HepG2 (cell line): ENCODE data around the gene CTU2. TPM values are rescaled to one million over a fixed set of nuclear protein-coding genes. Genes with fewer than 3 reads are reported as not detected.
A peak's percentile ranks its signal among the peaks of the same experiment; 100 is the strongest.

ENCODE experiments used
- AKNA ChIP-seq: sonication (generic); formaldehyde crosslinking; IDR thresholded peaks from 2 replicates; pipeline ENCODE4 v1.4.0; 2020; ENCODE audit warnings: missing genetic modification reagents, borderline replicate concordance
- ATAD3A ChIP-seq: sonication (generic); formaldehyde crosslinking; IDR thresholded peaks from 2 replicates; pipeline ENCODE4 v1.4.0; 2020; ENCODE audit warnings: missing genetic modification reagents
- FOXM1 ChIP-seq: sonication (generic); formaldehyde crosslinking; IDR thresholded peaks from 2 replicates; pipeline ENCODE4 v1.5.0; 2020; ENCODE audit warnings: missing genetic modification reagents
- HNRNPL ChIP-seq: fragments of 200-400 bp; formaldehyde crosslinking; IDR thresholded peaks from 2 replicates; pipeline ENCODE4 v1.6.1; 2017; ENCODE audit warnings: mild to moderate bottlenecking, low read depth, low read length
- RARA ChIP-seq: IDR thresholded peaks from 2 replicates; pipeline ENCODE4 v1.6.1; 2016; ENCODE audit warnings: missing genetic modification reagents, missing compliant biosample characterization
- REXO4 ChIP-seq: sonication (generic); formaldehyde crosslinking; IDR thresholded peaks from 2 replicates; pipeline ENCODE4 v1.8.0; 2022; ENCODE audit warnings: missing genetic modification reagents, mild to moderate bottlenecking, borderline replicate concordance
- SP5 ChIP-seq: IDR thresholded peaks from 2 replicates; pipeline ENCODE4 v1.6.1; 2016; ENCODE audit warnings: low read depth, borderline replicate concordance
- TEF ChIP-seq: sonication (generic); formaldehyde crosslinking; IDR thresholded peaks from 2 replicates; pipeline ENCODE4 v1.5.0; 2020; ENCODE audit warnings: missing genetic modification reagents
- ZFP82 ChIP-seq: sonication (generic); formaldehyde crosslinking; IDR thresholded peaks from 2 replicates; pipeline ENCODE4 v1.5.1; 2020; ENCODE audit warnings: mild to moderate bottlenecking, missing genetic modification reagents, borderline replicate concordance
- ZNF256 ChIP-seq: sonication (generic); formaldehyde crosslinking; conservative IDR thresholded peaks from 2 replicates; pipeline ENCODE4 v1.4.0; 2020; ENCODE audit warnings: missing genetic modification reagents
- ZNF407 ChIP-seq: sonication (generic); formaldehyde crosslinking; IDR thresholded peaks from one replicate; pipeline ENCODE4 v1.5.1; 2020; ENCODE audit warnings: mild to moderate bottlenecking, missing genetic modification reagents; ENCODE audit errors: not compliant biosample characterization
- ZNF746 ChIP-seq: sonication (generic); formaldehyde crosslinking; IDR thresholded peaks from 2 replicates; pipeline ENCODE4 v1.8.0; 2022; ENCODE audit warnings: mild to moderate bottlenecking, missing genetic modification reagents
- polyA plus RNA-seq, 8 experiments: library from polyadenylated mRNA; depleted of rRNA in 3 of 8; stranded (reverse) in 7 of 8; unstranded in 1 of 8; fragments of >200 nt; fragmentation: Illumina TruSeq in 4 of 8; extraction: Trizol in 4 of 8; gene quantifications; 2 replicates each; pipeline versions ENCODE4 v1.2.1 to v1.2.3, GENCODE V29; 2011 to 2016; ENCODE audit warnings: low read depth in 4 of 8, missing spikeins in 1 of 8, mixed read lengths in 1 of 8; ENCODE audit not compliant: insufficient read depth in 1 of 8
- total RNA-seq, 5 experiments: library from RNA; depleted of rRNA; stranded (reverse); fragments of >200 nt; fragmentation: Illumina TruSeq; extraction: Trizol; gene quantifications; 2 replicates each; pipeline ENCODE4 v1.2.3, GENCODE V29; 2016; ENCODE audit warnings: low read depth in 1 of 5
- TF ChIP-seq, protein P1 (sequence below): sonication (generic); formaldehyde crosslinking; IDR thresholded peaks from 2 replicates; pipeline ENCODE4 v1.4.0; 2020; ENCODE audit warnings: missing genetic modification reagents

CTU2 gene
- total and polyA plus RNA-seq, 2 of the 13 experiments (the other 11 are each of a cell fraction or from before 2014, with no cell fraction given) = 13.3 to 21.9 TPM

DNA sequence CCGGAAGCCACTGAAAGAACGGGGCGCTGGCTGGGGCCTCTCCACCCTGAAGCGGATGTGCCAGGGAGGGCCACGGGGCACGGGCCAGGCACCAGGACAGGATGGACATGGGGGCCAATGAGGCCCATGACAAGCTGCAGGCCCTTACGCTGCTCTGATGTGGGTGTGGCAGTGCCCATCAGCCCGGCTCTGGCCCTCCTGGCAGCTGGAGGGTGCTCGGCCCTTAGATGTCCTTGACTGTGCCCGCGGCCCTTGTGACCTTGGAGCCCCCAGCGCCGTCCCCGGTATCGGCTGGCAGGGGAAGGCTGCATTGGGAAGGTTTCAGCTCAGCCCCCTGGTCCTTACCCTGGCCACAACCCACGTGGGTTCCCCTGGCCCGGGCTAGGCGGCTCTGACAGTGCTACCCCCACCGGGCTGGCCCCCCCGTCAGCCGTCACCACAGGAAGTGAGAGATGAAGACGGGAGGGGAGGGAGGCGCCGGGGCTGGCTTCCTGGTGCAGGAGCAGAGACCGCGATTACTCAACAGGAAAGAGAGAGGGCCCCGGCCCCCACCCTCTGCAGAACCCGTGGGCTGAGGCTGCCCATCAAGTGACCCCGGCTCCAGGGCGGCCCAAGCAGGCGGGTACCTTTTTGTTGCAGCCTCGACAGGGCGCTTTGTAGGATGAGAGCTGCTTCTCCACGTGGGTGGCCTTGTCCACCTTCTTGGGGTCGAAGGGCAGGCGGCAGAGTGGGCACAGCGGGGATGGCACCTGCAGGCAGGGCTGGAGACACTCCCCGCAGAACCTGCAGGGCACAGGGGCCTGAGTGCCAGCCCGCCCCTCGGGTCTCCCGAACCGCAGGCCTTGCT lies 5.4 kb upstream of the CTU2 start (continued):
- TF ChIP-seq ATAD3A (CRISPR knock-in tag) (no peak), TEF (CRISPR knock-in tag) (0 out of 2 replicates have a peak, but pooled peaks have one; percentile 22), ZNF746 (CRISPR knock-in tag) (peak; percentile 97), RARA (CRISPR knock-in tag) (peak; percentile 85), ZNF407 (CRISPR knock-in tag) (peak; percentile 87), REXO4 (CRISPR knock-in tag) (no peak), ZFP82 (CRISPR knock-in tag) (peak; percentile 94; the same call in 1 of the 2 replicates), ZNF256 (CRISPR knock-in tag) (no peak), SP5 (CRISPR knock-in tag) (peak; percentile 60; the same call in 1 of the 2 replicates), AKNA (no peak), FOXM1 (CRISPR knock-in tag) (no peak), HNRNPL (peak; percentile 94)
- TF ChIP-seq, protein P1, sequence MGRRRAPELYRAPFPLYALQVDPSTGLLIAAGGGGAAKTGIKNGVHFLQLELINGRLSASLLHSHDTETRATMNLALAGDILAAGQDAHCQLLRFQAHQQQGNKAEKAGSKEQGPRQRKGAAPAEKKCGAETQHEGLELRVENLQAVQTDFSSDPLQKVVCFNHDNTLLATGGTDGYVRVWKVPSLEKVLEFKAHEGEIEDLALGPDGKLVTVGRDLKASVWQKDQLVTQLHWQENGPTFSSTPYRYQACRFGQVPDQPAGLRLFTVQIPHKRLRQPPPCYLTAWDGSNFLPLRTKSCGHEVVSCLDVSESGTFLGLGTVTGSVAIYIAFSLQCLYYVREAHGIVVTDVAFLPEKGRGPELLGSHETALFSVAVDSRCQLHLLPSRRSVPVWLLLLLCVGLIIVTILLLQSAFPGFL = no peak
